Right lobe of liver (tissue), 4 donors: ENCODE results near the gene LMBRD2.
"Not testable (repeated sequence)": the region's sequence is repeated elsewhere in the genome, so short reads cannot be mapped to it uniquely, and the experiment has no call there.

Source experiments
- CTCF ChIP-seq, 4 donors: fragments of 200-600 bp in 3 of 4; fragments of 450-650 bp in 1 of 4; IDR thresholded peaks; one replicate each; pipeline versions ENCODE4 v1.5.1 to v1.8.0; 2016 to 2022; ENCODE audit warnings: antibody characterized with exemption in 4 of 4, mild to moderate bottlenecking in 2 of 4
- POLR2A ChIP-seq: fragments of 450-650 bp; IDR thresholded peaks from one replicate; pipeline ENCODE4 v1.6.1; 2017; ENCODE audit warnings: antibody characterized with exemption, mild to moderate bottlenecking
- donor health status: DM: no; HTN: no; CAD: no.
- donor health status: DM: no; HTN: no; CAD: no.
- donor health status: DM: no; HTN: yes; CAD: no.

- TF ChIP-seq CTCF (IDR thresholded peaks at IDR 0.05); POLR2A: not testable (repeated sequence)
These were observed 18.7 kb downstream of the LMBRD2 start for GRCh38 chr5:36133009-36133408.
